Putamen (tissue), 1 donor: Measurements from ENCODE around the gene SLC12A3.

ENCODE experiments used
- DNase-seq: peaks from one replicate; pipeline ENCODE4 v3.0.0-alpha.2; 2016; ENCODE audit warnings: low spot score

Gene SLC12A3

GRCh38 chr16:56943761-56944375 is 78.9 kb downstream of the SLC12A3 start:
- DNase-seq, result no peak

- no peak for DNase-seq
Measured at GRCh38 chr16:56944954-56945839, 80.2 kb downstream of the SLC12A3 start.

- DNase-seq, result no peak
Measured at GRCh38 chr16:56945847-56946527, 81.0 kb downstream of the SLC12A3 start.

GRCh38 chr16:56946767-56947603 is 82.0 kb downstream of the SLC12A3 start:
- DNase-seq, result peak; percentile 62

GRCh38 chr16:56947604-56947995 is 82.6 kb downstream of the SLC12A3 start:
- DNase-seq, result no peak

- no peak for DNase-seq
Measured at GRCh38 chr16:56948234-56948633, 83.2 kb downstream of the SLC12A3 start.

GRCh38 chr16:56950051-56950450 is 85.0 kb downstream of the SLC12A3 start:
- DNase-seq, result no peak

- DNase-seq, result no peak
Measured at GRCh38 chr16:56950455-56950854, 85.4 kb downstream of the SLC12A3 start.

GRCh38 chr16:56950881-56951771 is 86.1 kb downstream of the SLC12A3 start:
- no peak for DNase-seq

- no peak for DNase-seq
Measured at GRCh38 chr16:56953006-56953405, 88.0 kb downstream of the SLC12A3 start.

- no peak for DNase-seq
Measured at GRCh38 chr16:56956076-56956475, 91.1 kb downstream of the SLC12A3 start.

GRCh38 chr16:56956756-56957155 is 91.7 kb downstream of the SLC12A3 start:
- no peak for DNase-seq

GRCh38 chr16:56960681-56961281 is 95.8 kb downstream of the SLC12A3 start:
- no peak for DNase-seq

GRCh38 chr16:56961386-56961785 is 96.4 kb downstream of the SLC12A3 start:
- DNase-seq, result no peak

GRCh38 chr16:56961851-56962281 is 96.9 kb downstream of the SLC12A3 start, which contains the start of gene CETP:
Gene CETP (plus strand): TSS chr16:56961950. CDS start chr16:56961980, 30 bp downstream.
- DNase-seq, result no peak

- peak; percentile 58 for DNase-seq
Measured at GRCh38 chr16:56964243-56965148, 99.5 kb downstream of the SLC12A3 start.
